Upper lobe of left lung (tissue), 6 donors: ENCODE measurements around the gene LMTK3. TPM values are rescaled to one million over a fixed set of nuclear protein-coding genes. Genes with fewer than 3 reads are reported as not detected.
"Not testable (repeated sequence)": the region's sequence is repeated elsewhere in the genome, so short reads cannot be mapped to it uniquely, and the experiment has no call there.

Experiments used
- ATAC-seq, 2 donors: fragments of 200-7000 bp; cut with Tn5 transposase; one replicate each; pipeline ENCODE4 v1.9.1; 2022; ENCODE audit warnings: mild to moderate bottlenecking in 2 of 2, moderate library complexity in 2 of 2; ENCODE audit not compliant: low FRiP score in 2 of 2
- DNase-seq, 2 donors: peaks; one replicate each; pipeline ENCODE4 v3.0.0-alpha.2; 2019 to 2020
- H3K27ac ChIP-seq, 4 donors: fragments of 200-600 bp; sonication (generic); one replicate each; pipeline ENCODE4 v1.5.1; 2016 to 2019
- H3K27me3 ChIP-seq, 4 donors: fragments of 200-600 bp; sonication (generic); one replicate each; pipeline ENCODE4 v1.5.1; 2017 to 2019
- H3K36me3 ChIP-seq, 4 donors: fragments of 200-600 bp; sonication (generic); one replicate each; pipeline ENCODE4 v1.5.1; 2016 to 2019
- H3K4me1 ChIP-seq, 4 donors: fragments of 200-600 bp; sonication (generic); one replicate each; pipeline ENCODE4 v1.5.1; 2018 to 2019
- H3K4me3 ChIP-seq, 4 donors: fragments of 200-600 bp; sonication (generic); one replicate each; pipeline ENCODE4 v1.5.1; 2017 to 2019; ENCODE audit warnings: mild to moderate bottlenecking in 2 of 4, moderate library complexity in 1 of 4
- H3K9me3 ChIP-seq, 4 donors: fragments of 200-600 bp; sonication (generic); one replicate each; pipeline ENCODE4 v1.5.1; 2018 to 2019
- CTCF ChIP-seq, 6 experiments: fragments of 450-650 bp in 4 of 6; fragments of 200-600 bp in 2 of 6; sonication (generic) in 2 of 6; IDR thresholded peaks; one replicate each; pipeline ENCODE4 v1.5.1; 2016 to 2019; ENCODE audit warnings: antibody characterized with exemption in 6 of 6
- EP300 ChIP-seq, 4 donors: sonication (generic); formaldehyde crosslinking; IDR thresholded peaks; one replicate each; pipeline ENCODE4 v1.5.1; 2017; ENCODE audit warnings: antibody characterized with exemption in 4 of 4, control low read depth in 2 of 4
- POLR2A ChIP-seq, 4 donors: fragments of 450-650 bp; IDR thresholded peaks; one replicate each; pipeline ENCODE4 v1.5.1; 2016 to 2017; ENCODE audit warnings: antibody characterized with exemption in 4 of 4, mild to moderate bottlenecking in 2 of 4
- POLR2AphosphoS5 ChIP-seq, 2 donors: sonication (generic); formaldehyde crosslinking; IDR thresholded peaks; one replicate each; pipeline ENCODE4 v1.5.1; 2017; ENCODE audit warnings: antibody characterized with exemption in 2 of 2
- WGBS, 2 donors: methylation state at CpG; one replicate each; pipeline ENCODE4 v1.1.5; 2017 to 2018; 5-methylcytosine and 5-hydroxymethylcytosine counted together
- total RNA-seq, 6 donors: library from RNA; depleted of rRNA in 4 of 6; stranded (reverse); fragments of >200 nt in 4 of 6; gene quantifications; one replicate each; pipeline versions ENCODE4 v1.1.0 to v1.2.1, GENCODE V29; 2016 to 2021
- donor health status: DM: no; HTN: no; CAD: no; lungs with moderate emphysema.
- donor health status: DM: no; HTN: yes; CAD: no; lungs with severe emphysema.

The LMTK3 gene
- total RNA-seq, 6 donors from 2014 or later: 4.9 to 45.1 (median 13.1) TPM

GRCh38 chr19:48530066-48530720 is 18.6 kb upstream of the LMTK3 start:
- peaks cover 12 to 33% (median 23%) of the 10 kb centered on the region in 4 donors for H3K9me3 ChIP-seq
- no peaks in the 10 kb centered on the region for H3K36me3 ChIP-seq
- no peaks in the 10 kb centered on the region for H3K4me1 ChIP-seq
- no peak for ATAC-seq
- WGBS, 2 donors: 63 to 76% methylated on average over 16 to 20 of the region's 20 CpGs
- TF ChIP-seq POLR2A (IDR thresholded peaks at IDR 0.05) (no peak), POLR2AphosphoS5 (IDR thresholded peaks at IDR 0.05) (no peak), CTCF (IDR thresholded peaks at IDR 0.05) (no peak), EP300 (IDR thresholded peaks at IDR 0.05) (no peak)
- H3K27ac ChIP-seq: no peak overlapping the region
- no peak for DNase-seq
- H3K4me3 ChIP-seq: no peak overlapping the region
- H3K27me3 ChIP-seq: no peaks in the 10 kb centered on the region

- H3K36me3 ChIP-seq: no peaks in the 10 kb centered on the region
- H3K4me3 ChIP-seq: no peak overlapping the region
- H3K9me3 ChIP-seq: peaks cover 12 to 37% (median 29%) of the 10 kb centered on the region in 4 donors
- no peak overlapping the region for H3K27ac ChIP-seq
- 93% methylated on average over 4 of the region's 4 CpGs for WGBS, 2 donors
- ATAC-seq (no peak), DNase-seq (no peak)
- H3K4me1 ChIP-seq: no peaks in the 10 kb centered on the region
- H3K27me3 ChIP-seq: no peaks in the 10 kb centered on the region
- TF ChIP-seq POLR2AphosphoS5 (IDR thresholded peaks at IDR 0.05): no peak
- TF ChIP-seq CTCF (IDR thresholded peaks at IDR 0.05): no peak
- no peak for TF ChIP-seq EP300 (IDR thresholded peaks at IDR 0.05)
- TF ChIP-seq POLR2A (IDR thresholded peaks at IDR 0.05): no peak
Observed at GRCh38 chr19:48529156-48529555, 17.5 kb upstream of the LMTK3 start.

- H3K27ac ChIP-seq: no peak overlapping the region
- DNase-seq: no peak
- no peaks in the 10 kb centered on the region for H3K36me3 ChIP-seq
- H3K4me1 ChIP-seq: no peaks in the 10 kb centered on the region
- H3K4me3 ChIP-seq: no peak overlapping the region
- TF ChIP-seq CTCF (IDR thresholded peaks at IDR 0.05): no peak
- TF ChIP-seq POLR2AphosphoS5 (IDR thresholded peaks at IDR 0.05): no peak
- TF ChIP-seq EP300 (IDR thresholded peaks at IDR 0.05): no peak
- no peak for TF ChIP-seq POLR2A (IDR thresholded peaks at IDR 0.05)
- 91 to 97% methylated on average over 5 of the region's 5 CpGs for WGBS, 2 donors
- ATAC-seq: no peak
- no peaks in the 10 kb centered on the region for H3K27me3 ChIP-seq
- H3K9me3 ChIP-seq: peaks cover 12 to 38% (median 31%) of the 10 kb centered on the region in 4 donors
Observed at GRCh38 chr19:48524732-48525131, 13.1 kb upstream of the LMTK3 start.

- H3K4me1 ChIP-seq: no peaks in the 10 kb centered on the region
- TF ChIP-seq EP300 (IDR thresholded peaks at IDR 0.05) (no peak), CTCF (IDR thresholded peaks at IDR 0.05) (no peak), POLR2A (IDR thresholded peaks at IDR 0.05) (no peak)
- H3K36me3 ChIP-seq: no peaks in the 10 kb centered on the region
- H3K27me3 ChIP-seq: no peaks in the 10 kb centered on the region
- H3K4me3 ChIP-seq: no peak overlapping the region
- ATAC-seq (no peak), DNase-seq (no peak)
- H3K9me3 ChIP-seq: peaks cover 12 to 32% (median 28%) of the 10 kb centered on the region in 4 donors
- 80 to 100% methylated on average over 2 of the region's 2 CpGs for WGBS, 2 donors
- no peak overlapping the region for H3K27ac ChIP-seq
Observed at GRCh38 chr19:48524221-48524620, 12.6 kb upstream of the LMTK3 start.

- no peaks in the 10 kb centered on the region for H3K27me3 ChIP-seq
Observed at GRCh38 chr19:48520134-48520533, 8.5 kb upstream of the LMTK3 start.

GRCh38 chr19:48519426-48519825 is 7.8 kb upstream of the LMTK3 start:
- 80 to 82% methylated on average over 4 of the region's 4 CpGs for WGBS, 2 donors
- not testable (repeated sequence) for H3K27me3 ChIP-seq, H3K9me3 ChIP-seq

More at GRCh38 chr19:48520134-48520533, 8.5 kb upstream of the LMTK3 start:
- H3K36me3 ChIP-seq: no peaks in the 10 kb centered on the region
- H3K27ac ChIP-seq: no peak overlapping the region
- H3K4me1 ChIP-seq: no peaks in the 10 kb centered on the region
- ATAC-seq (no peak), DNase-seq (no peak)
- TF ChIP-seq CTCF (IDR thresholded peaks at IDR 0.05) (no peak), EP300 (IDR thresholded peaks at IDR 0.05) (no peak), POLR2AphosphoS5 (IDR thresholded peaks at IDR 0.05) (no peak)
- 69 to 74% methylated on average over 4 of the region's 4 CpGs for WGBS, 2 donors
- peaks cover 0 to 9% (median 6%) of the 10 kb centered on the region in 4 donors for H3K9me3 ChIP-seq
- H3K4me3 ChIP-seq: no peak overlapping the region

More at GRCh38 chr19:48519426-48519825, 7.8 kb upstream of the LMTK3 start:
- not testable (repeated sequence) for ATAC-seq, H3K4me3 ChIP-seq, DNase-seq, H3K36me3 ChIP-seq, H3K27ac ChIP-seq, H3K4me1 ChIP-seq
